Measurements from ENCODE around the gene MYO5B. TPM values are rescaled to one million over a fixed set of nuclear protein-coding genes. Genes with fewer than 3 reads are reported as not detected.
A peak's percentile ranks its signal among the peaks of the same experiment; 100 is the strongest.
"Not testable (repeated sequence)": the region's sequence is repeated elsewhere in the genome, so short reads cannot be mapped to it uniquely, and the experiment has no call there.

The MYO5B gene
- total RNA-seq, 1 experiment from 2014 or later = 31.6 TPM

GRCh38 chr18:49847524-49847923 is 347.4 kb downstream of the MYO5B start:
- H3K27me3 ChIP-seq = no peaks in the 10 kb centered on the region
- H3K4me3 ChIP-seq = no peak overlapping the region
- DNase-seq = no peak
- no peaks in the 10 kb centered on the region for H3K36me3 ChIP-seq
- no peaks in the 10 kb centered on the region for H3K9me3 ChIP-seq

- no peak for DNase-seq
- no peak overlapping the region for H3K4me3 ChIP-seq
- no peaks in the 10 kb centered on the region for H3K36me3 ChIP-seq
- no peaks in the 10 kb centered on the region for H3K27me3 ChIP-seq
- no peaks in the 10 kb centered on the region for H3K9me3 ChIP-seq
Observed at GRCh38 chr18:49846718-49847470, 348.1 kb downstream of the MYO5B start.

- Histone ChIP-seq H3K4me3 (no peak overlapping the region), H3K27me3 (no peaks in the 10 kb centered on the region), H3K9me3 (no peaks in the 10 kb centered on the region), H3K36me3 (no peaks in the 10 kb centered on the region)
- DNase-seq = peak; percentile 28
Observed at GRCh38 chr18:49846361-49846662, 348.6 kb downstream of the MYO5B start.

GRCh38 chr18:49845629-49846360 is 349.2 kb downstream of the MYO5B start:
- no peak for DNase-seq
- Histone ChIP-seq H3K9me3 (no peaks in the 10 kb centered on the region), H3K27me3 (no peaks in the 10 kb centered on the region), H3K36me3 (no peaks in the 10 kb centered on the region), H3K4me3 (no peak overlapping the region)

- Histone ChIP-seq H3K4me3 (no peak overlapping the region), H3K9me3 (no peaks in the 10 kb centered on the region), H3K36me3 (no peaks in the 10 kb centered on the region), H3K27me3 (no peaks in the 10 kb centered on the region)
- DNase-seq = no peak
Observed at GRCh38 chr18:49844903-49845302, 350.0 kb downstream of the MYO5B start.

GRCh38 chr18:49843778-49844625 is 350.9 kb downstream of the MYO5B start:
- Histone ChIP-seq H3K27me3 (no peaks in the 10 kb centered on the region), H3K36me3 (no peaks in the 10 kb centered on the region), H3K4me3 (no peak overlapping the region), H3K9me3 (no peaks in the 10 kb centered on the region)
- no peak for DNase-seq

GRCh38 chr18:49843131-49843530 is 351.8 kb downstream of the MYO5B start:
- DNase-seq = no peak
- H3K27me3 ChIP-seq = no peaks in the 10 kb centered on the region
- H3K9me3 ChIP-seq = no peaks in the 10 kb centered on the region
- no peaks in the 10 kb centered on the region for H3K36me3 ChIP-seq
- H3K4me3 ChIP-seq = no peak overlapping the region

- Histone ChIP-seq H3K9me3 (no peaks in the 10 kb centered on the region), H3K27me3 (no peaks in the 10 kb centered on the region), H3K36me3 (no peaks in the 10 kb centered on the region), H3K4me3 (no peak overlapping the region)
- no peak for DNase-seq
Observed at GRCh38 chr18:49842656-49843055, 352.3 kb downstream of the MYO5B start.

- no peaks in the 10 kb centered on the region for H3K36me3 ChIP-seq
- no peak overlapping the region for H3K4me3 ChIP-seq
- H3K9me3 ChIP-seq = no peaks in the 10 kb centered on the region
- no peaks in the 10 kb centered on the region for H3K27me3 ChIP-seq
- no peak for DNase-seq
Observed at GRCh38 chr18:49841236-49842217, 353.4 kb downstream of the MYO5B start.

GRCh38 chr18:49839012-49839411 is 355.9 kb downstream of the MYO5B start:
- H3K9me3 ChIP-seq = no peaks in the 10 kb centered on the region
- DNase-seq = no peak
- H3K36me3 ChIP-seq = peaks cover 4% of the 10 kb centered on the region; the same call in 1 of the 2 replicates
- H3K27me3 ChIP-seq = no peaks in the 10 kb centered on the region
- H3K4me3 ChIP-seq = no peak overlapping the region

GRCh38 chr18:49838381-49838780 is 356.6 kb downstream of the MYO5B start:
- no peak for DNase-seq
- Histone ChIP-seq H3K27me3 (no peaks in the 10 kb centered on the region), H3K36me3 (peaks cover 4% of the 10 kb centered on the region; the same call in 1 of the 2 replicates)

GRCh38 chr18:49837889-49838288 is 357.1 kb downstream of the MYO5B start:
- no peak for DNase-seq

More at GRCh38 chr18:49838381-49838780, 356.6 kb downstream of the MYO5B start:
- H3K9me3 ChIP-seq = no peaks in the 10 kb centered on the region
- no peak overlapping the region for H3K4me3 ChIP-seq

GRCh38 chr18:49837316-49837835 is 357.6 kb downstream of the MYO5B start:
- not testable (repeated sequence) for H3K36me3 ChIP-seq, DNase-seq, H3K27me3 ChIP-seq, H3K4me3 ChIP-seq, H3K9me3 ChIP-seq

More at GRCh38 chr18:49837889-49838288, 357.1 kb downstream of the MYO5B start:
- H3K4me3 ChIP-seq = no peak overlapping the region
- peaks cover 4% of the 10 kb centered on the region; the same call in 1 of the 2 replicates for H3K36me3 ChIP-seq
- H3K9me3 ChIP-seq = no peaks in the 10 kb centered on the region
- no peaks in the 10 kb centered on the region for H3K27me3 ChIP-seq

GRCh38 chr18:49835405-49835804 is 359.5 kb downstream of the MYO5B start:
- Histone ChIP-seq H3K36me3 (peaks cover 4% of the 10 kb centered on the region; the same call in 1 of the 2 replicates), H3K27me3 (no peaks in the 10 kb centered on the region), H3K9me3 (no peaks in the 10 kb centered on the region), H3K4me3 (no peak overlapping the region)
- DNase-seq = no peak

- no peaks in the 10 kb centered on the region for H3K27me3 ChIP-seq
- H3K4me3 ChIP-seq = no peak overlapping the region
- H3K9me3 ChIP-seq = 0 out of 2 replicates have a peak, but pooled peaks cover 2% of the 10 kb centered on the region
- H3K36me3 ChIP-seq = peaks cover 4% of the 10 kb centered on the region; the same call in 1 of the 2 replicates
- no peak for DNase-seq
Observed at GRCh38 chr18:49834258-49834657, 360.7 kb downstream of the MYO5B start.

- no peak for DNase-seq
- no peaks in the 10 kb centered on the region for H3K27me3 ChIP-seq
- no peak overlapping the region for H3K4me3 ChIP-seq
- H3K9me3 ChIP-seq = 0 out of 2 replicates have a peak, but pooled peaks cover 2% of the 10 kb centered on the region
- H3K36me3 ChIP-seq = peaks cover 4% of the 10 kb centered on the region; the same call in 1 of the 2 replicates
Observed at GRCh38 chr18:49833814-49834213, 361.1 kb downstream of the MYO5B start.

Data from MG63 (cell line).